MCF 10A (cell line): ENCODE data around the gene CITED2. TPM values are rescaled to one million over a fixed set of nuclear protein-coding genes. Genes with fewer than 3 reads are reported as not detected.

Experiments
- BruUV-seq: library from RNA; stranded (reverse); fragments of 400-500 nt; replicated peaks from 2 replicates; lab custom pipeline; 2021; lab: Mats Ljungman, UMichigan
- CTCF ChIA-PET: fragments of 300-600 bp; sonication (Branson Sonifier 250); formaldehyde crosslinking; extraction: SDS; loops from one replicate; lab custom pipeline; 2021; ENCODE audit warnings: antibody characterized with exemption, inconsistent platforms; lab: Yijun Ruan, JAX
- POLR2A ChIA-PET: fragments of 300-600, 350-650 bp; sonication (Branson Sonifier 250); formaldehyde crosslinking; extraction: SDS; loops from one replicate; lab custom pipeline; 2020; ENCODE audit warnings: antibody characterized with exemption, inconsistent platforms; lab: Yijun Ruan, JAX
- DNase-seq: peaks from one replicate; pipeline ENCODE4 v3.0.0-alpha.2; 2018; ENCODE audit not compliant: unreplicated experiment
- H3K27ac Mint-ChIP-seq: one replicate; pipeline ENCODE4 v1.8.0; 2022; ENCODE audit warnings: mild to moderate bottlenecking, low read depth, mixed read lengths; ENCODE audit not compliant: unreplicated experiment
- H3K27me3 Mint-ChIP-seq: one replicate; pipeline ENCODE4 v1.8.0; 2022; ENCODE audit warnings: mixed read lengths; ENCODE audit not compliant: insufficient read depth, unreplicated experiment
- H3K36me3 Mint-ChIP-seq: one replicate; pipeline ENCODE4 v1.8.0; 2022; ENCODE audit warnings: mild to moderate bottlenecking, moderate library complexity, mixed read lengths; ENCODE audit not compliant: insufficient read depth, unreplicated experiment
- H3K4me1 Mint-ChIP-seq: one replicate; pipeline ENCODE4 v1.8.0; 2022; ENCODE audit warnings: mixed read lengths; ENCODE audit not compliant: insufficient read depth, unreplicated experiment
- H3K4me3 Mint-ChIP-seq: one replicate; pipeline ENCODE4 v1.8.0; 2022; ENCODE audit warnings: mild to moderate bottlenecking, moderate library complexity, mixed read lengths; ENCODE audit not compliant: unreplicated experiment
- H3K9me3 Mint-ChIP-seq: one replicate; pipeline ENCODE4 v1.8.0; 2022; ENCODE audit warnings: mixed read lengths; ENCODE audit not compliant: unreplicated experiment
- intact Hi-C: fragments of 100-400 bp; cut with micrococcal nuclease; formaldehyde crosslinking; loops from 2 replicates; pipeline ENCODE4 v1.14.1; 2022
- total RNA-seq: library from RNA; stranded (reverse); gene quantifications from 2 replicates; pipeline ENCODE4 v1.2.3, GENCODE V29; 2022
- TF ChIP-seq, protein P1 (sequence below): fragments of 200-600 bp; IDR thresholded peaks from one replicate; pipeline ENCODE4 v1.8.0; 2022; ENCODE audit warnings: antibody characterized with exemption, mild to moderate bottlenecking; ENCODE audit not compliant: unreplicated experiment

Gene CITED2
- total RNA-seq, 1 experiment from 2014 or later, result 50.4 TPM

DNA sequence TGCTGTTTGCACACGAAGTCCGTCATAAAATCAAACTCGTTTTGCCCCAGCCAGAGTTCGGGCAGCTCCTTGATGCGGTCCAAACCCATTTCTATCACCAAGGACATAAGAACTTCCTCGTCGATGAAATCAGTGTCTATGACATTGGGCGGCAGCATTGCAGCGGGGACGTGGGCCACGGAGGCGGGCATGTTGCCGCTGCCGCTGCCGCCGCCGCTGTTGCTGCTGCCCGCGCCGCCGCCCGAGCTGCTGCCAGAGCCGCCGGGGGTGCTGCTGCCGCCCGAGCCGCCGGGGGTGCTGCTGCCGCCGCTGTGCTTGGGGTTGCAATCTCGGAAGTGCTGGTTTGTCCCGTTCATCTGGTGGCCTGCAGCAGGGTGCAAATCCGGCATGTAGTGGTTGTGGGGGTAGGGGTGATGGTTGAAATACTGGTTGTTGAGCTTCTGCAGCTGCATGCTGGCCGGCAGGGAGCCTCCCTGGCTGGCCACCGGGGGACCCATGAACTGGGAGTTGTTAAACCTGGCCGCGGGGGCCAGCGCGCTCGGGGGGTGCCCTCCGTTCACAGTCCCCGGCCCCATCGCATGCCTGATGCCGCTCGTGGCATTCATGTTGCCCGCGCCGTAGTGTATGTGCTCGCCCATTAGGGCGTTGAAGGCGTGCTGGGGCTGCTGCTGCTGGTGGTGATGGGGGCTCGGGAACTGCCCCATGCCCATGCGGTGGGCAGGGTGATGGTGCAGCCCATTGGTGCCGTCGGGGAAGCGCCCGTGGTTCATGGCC is 1.1 kb downstream of the CITED2 start:
- BruUV-seq, result no TSS peak
- Mint-ChIP-seq H3K27me3 (no peaks in the 10 kb centered on the region), H3K4me1 (peaks cover 34% of the 10 kb centered on the region), H3K9me3 (no peaks in the 10 kb centered on the region), H3K27ac (peak overlapping the region; percentile 97), H3K4me3 (peak overlapping the region; percentile 97), H3K36me3 (peaks cover 56% of the 10 kb centered on the region)
- TF ChIP-seq, protein P1, sequence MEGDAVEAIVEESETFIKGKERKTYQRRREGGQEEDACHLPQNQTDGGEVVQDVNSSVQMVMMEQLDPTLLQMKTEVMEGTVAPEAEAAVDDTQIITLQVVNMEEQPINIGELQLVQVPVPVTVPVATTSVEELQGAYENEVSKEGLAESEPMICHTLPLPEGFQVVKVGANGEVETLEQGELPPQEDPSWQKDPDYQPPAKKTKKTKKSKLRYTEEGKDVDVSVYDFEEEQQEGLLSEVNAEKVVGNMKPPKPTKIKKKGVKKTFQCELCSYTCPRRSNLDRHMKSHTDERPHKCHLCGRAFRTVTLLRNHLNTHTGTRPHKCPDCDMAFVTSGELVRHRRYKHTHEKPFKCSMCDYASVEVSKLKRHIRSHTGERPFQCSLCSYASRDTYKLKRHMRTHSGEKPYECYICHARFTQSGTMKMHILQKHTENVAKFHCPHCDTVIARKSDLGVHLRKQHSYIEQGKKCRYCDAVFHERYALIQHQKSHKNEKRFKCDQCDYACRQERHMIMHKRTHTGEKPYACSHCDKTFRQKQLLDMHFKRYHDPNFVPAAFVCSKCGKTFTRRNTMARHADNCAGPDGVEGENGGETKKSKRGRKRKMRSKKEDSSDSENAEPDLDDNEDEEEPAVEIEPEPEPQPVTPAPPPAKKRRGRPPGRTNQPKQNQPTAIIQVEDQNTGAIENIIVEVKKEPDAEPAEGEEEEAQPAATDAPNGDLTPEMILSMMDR, result peak; percentile 29
- POLR2A ChIA-PET, result interaction anchor here (0.5 to 6.6 kb wide), 58 partner anchors 8 to 1485 kb away, joined by 3 to 83 read pairs (median 8); no protein-coding TSS in a partner anchor
- intact Hi-C loops, result loop anchor here (5.0 to 10.0 kb wide), 7 partner anchors 191 to 1279 kb away; no protein-coding TSS in a partner anchor
- peak; percentile 63 for DNase-seq
- CTCF ChIA-PET, result interaction anchor here (0.6 to 1.8 kb wide), 12 partner anchors 25 to 1485 kb away, joined by 3 to 6 read pairs (median 3); no protein-coding TSS in a partner anchor

DNA sequence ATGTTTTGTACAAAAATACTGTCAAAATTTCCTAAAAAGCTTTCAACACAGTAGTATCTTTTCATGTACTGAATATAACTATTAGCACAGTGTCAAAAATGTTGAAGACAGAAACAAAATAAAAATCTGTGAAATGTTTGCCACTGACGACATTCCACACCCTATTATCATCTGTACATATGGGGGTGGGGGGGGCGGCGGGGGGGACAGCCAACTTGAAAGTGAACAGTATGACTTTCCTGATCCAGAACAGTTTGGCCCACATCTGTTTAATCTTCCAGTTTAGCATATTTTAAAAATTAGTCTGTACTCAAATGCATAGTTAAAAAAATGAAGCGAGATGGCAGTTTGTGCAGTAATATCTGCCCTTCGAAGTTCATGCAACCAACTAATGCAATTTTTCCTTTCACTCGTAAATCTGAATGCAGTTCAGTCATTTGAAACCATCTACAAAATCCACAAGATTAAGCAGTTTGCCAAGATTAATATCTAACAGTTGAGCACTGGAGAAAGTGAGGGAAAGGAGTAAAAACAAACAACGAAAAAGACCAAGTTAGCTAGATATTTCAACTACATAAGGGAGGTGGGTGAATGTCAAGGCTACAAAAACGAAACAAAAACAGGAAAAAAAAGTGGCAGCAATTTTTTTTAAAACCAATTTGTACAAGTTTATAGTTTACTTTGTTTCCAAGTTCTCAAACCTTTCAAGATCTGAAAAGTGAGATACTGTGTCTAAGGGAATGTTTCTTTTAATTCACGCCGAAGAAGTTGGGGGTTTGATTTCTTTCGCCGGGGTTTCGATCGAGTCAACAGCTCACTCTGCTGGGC is 1.9 kb downstream of the CITED2 start:
- POLR2A ChIA-PET, result interaction anchor here (0.5 to 5.6 kb wide), 30 partner anchors 8 to 1950 kb away, joined by 3 to 72 read pairs (median 4); no protein-coding TSS in a partner anchor
- H3K27ac Mint-ChIP-seq, result peak overlapping the region; percentile 97
- peak overlapping the region; percentile 97 for H3K4me3 Mint-ChIP-seq
- H3K27me3 Mint-ChIP-seq, result no peaks in the 10 kb centered on the region
- H3K9me3 Mint-ChIP-seq, result no peaks in the 10 kb centered on the region
- TF ChIP-seq, protein P1, result no peak
- no TSS peak for BruUV-seq
- peaks cover 28% of the 10 kb centered on the region for H3K4me1 Mint-ChIP-seq
- CTCF ChIA-PET, result interaction anchor here (0.6 to 0.9 kb wide), 4 partner anchors 155 to 981 kb away, joined by 3 read pairs; no protein-coding TSS in a partner anchor
- intact Hi-C loops, result loop anchor here (5.0 to 10.0 kb wide), 7 partner anchors 192 to 1280 kb away; no protein-coding TSS in a partner anchor
- DNase-seq, result peak; percentile 17
- H3K36me3 Mint-ChIP-seq, result peaks cover 56% of the 10 kb centered on the region

DNA sequence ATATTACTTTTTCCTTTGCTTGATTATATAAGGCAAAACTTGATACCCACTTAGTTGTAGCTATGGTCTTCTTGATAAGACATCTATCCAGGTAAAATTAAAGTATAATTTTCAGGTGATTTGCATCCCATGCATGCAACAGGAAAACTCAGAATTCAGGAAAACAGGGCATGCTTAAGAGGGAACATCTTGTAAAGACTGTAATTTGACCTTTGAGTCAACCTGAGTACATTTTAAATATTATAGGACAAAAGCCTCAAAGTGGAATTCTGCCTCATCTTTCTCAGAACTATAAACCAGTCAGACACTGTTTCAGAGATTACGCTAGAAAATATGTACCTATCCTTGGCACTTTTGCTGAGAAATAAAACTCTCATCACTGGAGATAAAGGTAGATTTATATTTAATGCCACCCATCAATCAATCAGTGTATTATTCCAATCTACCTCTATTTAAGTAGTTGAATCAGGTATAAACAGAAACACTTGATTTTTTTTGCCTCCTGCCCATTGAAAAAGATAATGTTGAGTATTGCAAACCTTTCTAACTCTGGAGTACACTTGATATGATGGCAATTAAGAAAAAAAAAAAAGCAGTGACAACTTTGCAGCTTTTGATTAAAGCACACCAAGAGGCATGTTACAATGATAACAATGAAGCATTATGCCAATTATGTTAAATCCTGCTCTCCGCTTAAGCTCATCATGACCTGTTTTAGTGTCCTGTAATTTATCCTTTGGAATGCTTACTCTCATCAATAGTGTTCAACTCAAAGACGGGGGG is 2.8 kb downstream of the CITED2 start:
- H3K9me3 Mint-ChIP-seq, result no peaks in the 10 kb centered on the region
- TF ChIP-seq, protein P1, result no peak
- POLR2A ChIA-PET, result interaction anchor here (0.6 to 5.4 kb wide), 15 partner anchors 11 to 1951 kb away, joined by 3 to 42 read pairs (median 5); no protein-coding TSS in a partner anchor
- DNase-seq, result no peak
- H3K27me3 Mint-ChIP-seq, result no peaks in the 10 kb centered on the region
- H3K27ac Mint-ChIP-seq, result peak overlapping the region; percentile 42
- no TSS peak for BruUV-seq
- peaks cover 56% of the 10 kb centered on the region for H3K36me3 Mint-ChIP-seq
- intact Hi-C loops, result loop anchor here (5.0 to 10.0 kb wide), 7 partner anchors 193 to 1281 kb away; no protein-coding TSS in a partner anchor
- H3K4me1 Mint-ChIP-seq, result peaks cover 21% of the 10 kb centered on the region
- peak overlapping the region; percentile 97 for H3K4me3 Mint-ChIP-seq
- CTCF ChIA-PET, result interaction anchor here (0.6 kb wide), 1 partner anchor 453 kb away, joined by 3 read pairs; no protein-coding TSS in a partner anchor
